Ascending aorta (tissue), 2 donors: ENCODE results near the gene PLEKHG3. TPM values are rescaled to one million over a fixed set of nuclear protein-coding genes. Genes with fewer than 3 reads are reported as not detected.

Source experiments
- DNase-seq, 2 donors: peaks; one replicate each; pipeline ENCODE4 v3.0.0-alpha.2; 2019; ENCODE audit warnings: low spot score in 2 of 2
- H3K27ac ChIP-seq, 2 donors: fragments of 200-600 bp; sonication (generic); one replicate each; pipeline ENCODE4 v1.5.1; 2016 to 2017; ENCODE audit warnings: mild to moderate bottlenecking in 1 of 2
- H3K27me3 ChIP-seq: fragments of 200-600 bp; sonication (generic); one replicate; pipeline ENCODE4 v1.5.1; 2017
- H3K36me3 ChIP-seq, 2 donors: fragments of 200-600 bp; sonication (generic); one replicate each; pipeline ENCODE4 v1.5.1; 2016
- H3K4me1 ChIP-seq, 2 donors: fragments of 200-600 bp; sonication (generic); one replicate each; pipeline ENCODE4 v1.5.1; 2016 to 2017; ENCODE audit warnings: mild to moderate bottlenecking in 1 of 2
- H3K4me3 ChIP-seq, 2 donors: fragments of 200-600 bp; sonication (generic); one replicate each; pipeline ENCODE4 v1.5.1; 2016 to 2017; ENCODE audit warnings: mild to moderate bottlenecking in 1 of 2
- H3K9me3 ChIP-seq, 2 donors: fragments of 200-600 bp; sonication (generic); one replicate each; pipeline ENCODE4 v1.5.1; 2016
- intact Hi-C: fragments of 100-400 bp; cut with DNase I; formaldehyde crosslinking; loops from one replicate; pipeline ENCODE4 v1.15.1; 2023
- total RNA-seq: library from RNA; depleted of rRNA; stranded (reverse); fragments of >200 nt; gene quantifications from one replicate; pipeline ENCODE4 v1.1.0, GENCODE V29; 2016
- TF ChIP-seq, protein P1 (sequence below), 3 experiments: fragments of 200-600 bp in 2 of 3; fragments of 450-650 bp in 1 of 3; sonication (generic) in 2 of 3; IDR thresholded peaks; one replicate each; pipeline ENCODE4 v1.5.1; 2016 to 2019; ENCODE audit warnings: antibody characterized with exemption in 3 of 3, mild to moderate bottlenecking in 1 of 3, moderate library complexity in 1 of 3

PLEKHG3 gene
- total RNA-seq, 1 donor from 2014 or later = 134 TPM

DNA sequence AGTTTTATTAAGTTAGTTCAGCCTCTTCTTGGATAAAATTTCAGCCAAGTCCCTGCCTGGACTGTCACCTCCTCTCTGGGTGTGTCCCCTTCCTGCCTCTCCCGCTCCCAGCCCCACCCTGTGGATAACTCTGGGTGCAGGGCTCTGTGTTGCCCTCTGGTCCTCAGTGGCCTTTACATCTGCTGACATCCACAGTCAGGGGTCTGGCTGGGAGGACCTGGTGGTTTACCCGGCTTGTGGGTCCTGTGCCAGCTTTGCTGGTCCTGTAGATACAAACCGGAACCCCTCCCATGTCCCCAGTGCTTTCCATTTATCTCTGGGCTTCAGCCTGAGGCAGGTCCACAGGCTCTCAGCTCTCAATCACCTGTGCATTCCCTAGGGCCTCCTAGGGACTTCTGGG lies 28.9 kb upstream of the PLEKHG3 start:
- Histone ChIP-seq H3K27me3 (no peaks in the 10 kb centered on the region), H3K36me3 (no peaks in the 10 kb centered on the region), H3K9me3 (no peaks in the 10 kb centered on the region), H3K4me1 (peaks cover 0 to 11% of the 10 kb centered on the region in 2 donors), H3K4me3 (no peak overlapping the region), H3K27ac (no peak overlapping the region)
- TF ChIP-seq, protein P1, sequence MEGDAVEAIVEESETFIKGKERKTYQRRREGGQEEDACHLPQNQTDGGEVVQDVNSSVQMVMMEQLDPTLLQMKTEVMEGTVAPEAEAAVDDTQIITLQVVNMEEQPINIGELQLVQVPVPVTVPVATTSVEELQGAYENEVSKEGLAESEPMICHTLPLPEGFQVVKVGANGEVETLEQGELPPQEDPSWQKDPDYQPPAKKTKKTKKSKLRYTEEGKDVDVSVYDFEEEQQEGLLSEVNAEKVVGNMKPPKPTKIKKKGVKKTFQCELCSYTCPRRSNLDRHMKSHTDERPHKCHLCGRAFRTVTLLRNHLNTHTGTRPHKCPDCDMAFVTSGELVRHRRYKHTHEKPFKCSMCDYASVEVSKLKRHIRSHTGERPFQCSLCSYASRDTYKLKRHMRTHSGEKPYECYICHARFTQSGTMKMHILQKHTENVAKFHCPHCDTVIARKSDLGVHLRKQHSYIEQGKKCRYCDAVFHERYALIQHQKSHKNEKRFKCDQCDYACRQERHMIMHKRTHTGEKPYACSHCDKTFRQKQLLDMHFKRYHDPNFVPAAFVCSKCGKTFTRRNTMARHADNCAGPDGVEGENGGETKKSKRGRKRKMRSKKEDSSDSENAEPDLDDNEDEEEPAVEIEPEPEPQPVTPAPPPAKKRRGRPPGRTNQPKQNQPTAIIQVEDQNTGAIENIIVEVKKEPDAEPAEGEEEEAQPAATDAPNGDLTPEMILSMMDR (IDR thresholded peaks at IDR 0.05) = no peak
- intact Hi-C loops = no loop called here
- no peak for DNase-seq

DNA sequence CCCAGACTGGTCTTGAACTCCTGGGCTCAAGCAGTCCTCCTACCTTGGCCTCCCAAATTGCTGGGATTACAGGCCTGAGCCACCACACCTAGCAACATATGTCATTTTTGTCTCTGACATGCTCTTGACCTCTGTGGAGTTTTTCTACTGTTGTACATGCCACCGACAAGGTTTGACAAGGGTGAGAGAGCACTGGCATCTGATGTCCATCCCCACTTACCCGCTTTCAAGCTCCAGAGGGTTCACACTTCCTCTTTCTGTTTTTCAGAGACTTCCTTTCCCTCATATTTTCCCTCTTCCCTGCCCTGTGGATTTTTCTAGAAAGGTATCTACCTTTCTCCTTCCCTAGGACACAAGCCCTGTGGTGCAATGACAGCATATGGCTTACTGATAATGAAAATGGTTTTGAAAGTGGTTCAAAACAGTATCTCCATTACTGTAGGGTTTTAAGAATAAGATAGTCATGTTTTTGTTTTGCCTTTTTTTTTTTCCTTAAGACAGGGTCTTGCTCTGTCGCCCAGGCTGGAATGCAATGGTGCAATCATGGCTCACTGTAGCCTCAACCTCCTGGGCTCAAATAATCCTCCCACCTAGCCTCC lies 27.7 kb upstream of the PLEKHG3 start:
- H3K4me1 ChIP-seq = peaks cover 3 to 23% of the 10 kb centered on the region in 2 donors
- H3K27ac ChIP-seq = no peak overlapping the region
- no peak overlapping the region for H3K4me3 ChIP-seq
- no peak for DNase-seq
- H3K9me3 ChIP-seq = no peaks in the 10 kb centered on the region
- TF ChIP-seq, protein P1 (IDR thresholded peaks at IDR 0.05) = no peak
- H3K36me3 ChIP-seq = no peaks in the 10 kb centered on the region
- no peaks in the 10 kb centered on the region for H3K27me3 ChIP-seq
- intact Hi-C loops = no loop called here

DNA sequence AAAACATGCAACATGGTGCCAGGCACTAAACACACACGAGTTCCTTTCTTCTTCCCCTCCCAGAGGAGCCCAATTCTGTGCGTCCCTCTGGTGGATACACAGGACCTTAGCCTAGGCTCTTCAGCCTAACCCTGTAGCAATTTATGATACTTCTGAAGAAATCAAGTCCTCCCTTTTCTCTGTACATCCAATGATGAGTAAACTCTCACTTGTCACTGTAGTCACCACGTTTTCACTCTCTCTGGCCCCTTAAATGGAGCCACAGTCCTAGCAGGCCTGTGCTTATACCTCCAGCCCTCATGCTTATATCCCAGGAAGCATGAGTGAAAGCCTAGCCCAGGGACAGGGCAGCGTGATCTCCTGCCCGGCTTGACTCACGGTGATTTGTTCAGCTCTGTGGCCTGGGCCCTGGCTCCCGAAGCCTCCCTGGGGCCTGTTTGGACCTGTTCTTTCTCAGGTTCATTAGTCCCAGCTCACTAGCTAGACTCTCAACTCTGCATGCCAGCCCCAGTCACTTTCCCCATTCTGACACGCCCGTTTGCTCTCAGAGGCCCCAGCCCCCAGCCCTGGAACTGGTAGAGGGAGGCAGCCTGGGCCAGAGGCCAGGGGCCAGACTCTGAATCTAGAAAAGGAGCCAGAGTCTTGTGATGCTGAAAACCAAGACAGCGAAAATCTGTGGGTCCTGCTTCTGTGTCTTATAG lies 24.1 kb upstream of the PLEKHG3 start:
- Histone ChIP-seq H3K27me3 (no peaks in the 10 kb centered on the region), H3K36me3 (no peaks in the 10 kb centered on the region), H3K9me3 (no peaks in the 10 kb centered on the region), H3K4me3 (no peak overlapping the region), H3K4me1 (peaks cover 7 to 28% of the 10 kb centered on the region in 2 donors), H3K27ac (peak overlapping the region; percentile 93 to 94)
- peak; percentile 38 to 78 for DNase-seq
- TF ChIP-seq, protein P1 (IDR thresholded peaks at IDR 0.05) = no peak
- intact Hi-C loops = loop anchor here (5.0 kb wide), 2 partner anchors 37 to 127 kb away; no protein-coding TSS in a partner anchor

GRCh38 chr14:64680714-64681065 lies 23.5 kb upstream of the PLEKHG3 start:
- peak overlapping the region; percentile 93 to 94 for H3K27ac ChIP-seq
- H3K4me1 ChIP-seq = peaks cover 7 to 28% of the 10 kb centered on the region in 2 donors
- H3K9me3 ChIP-seq = no peaks in the 10 kb centered on the region
- TF ChIP-seq, protein P1 (IDR thresholded peaks at IDR 0.05) = no peak
- no peaks in the 10 kb centered on the region for H3K36me3 ChIP-seq
- intact Hi-C loops = loop anchor here (5.0 kb wide), 2 partner anchors 37 to 127 kb away; no protein-coding TSS in a partner anchor
- H3K27me3 ChIP-seq = no peaks in the 10 kb centered on the region
- H3K4me3 ChIP-seq = no peak overlapping the region
- no peak for DNase-seq

DNA sequence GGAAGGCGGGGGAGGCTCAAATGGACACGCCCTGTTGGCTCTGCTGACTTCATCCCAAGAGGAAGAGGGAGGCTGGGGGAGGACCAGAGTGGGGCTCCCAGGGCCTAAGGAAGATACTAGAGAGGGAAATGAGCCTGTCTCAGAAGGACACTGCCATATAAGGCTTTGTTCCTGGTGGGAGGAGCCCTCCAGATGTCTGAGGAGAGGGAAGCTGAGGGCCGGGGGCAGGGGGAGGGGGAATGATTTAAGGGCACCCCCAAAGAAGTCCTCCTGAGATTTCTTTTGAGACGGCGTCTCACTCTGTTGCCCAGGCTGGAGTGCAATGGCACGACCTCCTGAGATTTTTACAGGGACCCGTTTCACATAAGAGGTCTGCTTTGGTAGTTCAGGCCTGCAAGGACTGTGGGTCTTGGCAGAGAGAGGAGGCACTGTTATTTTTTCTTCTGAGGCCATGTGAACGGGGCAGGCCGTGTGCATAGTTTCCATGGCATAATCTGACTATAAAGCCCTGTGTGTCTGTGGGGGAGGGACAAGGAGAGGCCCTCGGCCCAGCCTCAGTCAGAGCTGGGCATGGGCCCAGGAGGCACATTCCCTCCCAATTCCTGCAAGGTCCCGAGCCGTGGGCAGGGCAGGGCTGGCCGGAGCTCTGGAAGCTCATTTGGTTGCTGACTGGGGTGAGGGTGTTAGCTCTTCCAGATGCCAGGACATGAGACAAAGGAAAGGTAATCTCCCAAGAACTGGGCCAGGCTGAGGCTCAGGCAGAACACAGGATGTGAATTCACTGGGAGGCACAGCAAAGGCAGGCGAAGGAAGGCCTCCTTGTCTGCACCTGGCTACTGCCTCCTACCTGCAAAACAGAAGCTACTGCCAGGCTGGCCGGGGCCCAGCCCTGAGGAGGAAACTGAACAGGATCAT lies 22.2 kb upstream of the PLEKHG3 start:
- Histone ChIP-seq H3K4me1 (peaks cover 7 to 28% of the 10 kb centered on the region in 2 donors), H3K4me3 (peak overlapping the region in 1 of 2 donors; percentile 21), H3K9me3 (no peaks in the 10 kb centered on the region), H3K36me3 (no peaks in the 10 kb centered on the region), H3K27ac (peak overlapping the region; percentile 93 to 94), H3K27me3 (no peaks in the 10 kb centered on the region)
- TF ChIP-seq, protein P1 (IDR thresholded peaks at IDR 0.05) = no peak
- DNase-seq = peak; percentile 67 to 94
- intact Hi-C loops = loop anchor here (1.0 to 5.0 kb wide), 4 partner anchors 22 to 125 kb away; partner anchors contain the start of gene PLEKHG3
